PFSK-1 (cell line): ENCODE measurements around the gene LDLRAD3.

ENCODE experiments used
- FOXP2 ChIP-seq: optimal IDR thresholded peaks from 2 replicates; pipeline ENCODE3; 2011; ENCODE audit warnings: borderline replicate concordance, control low read depth, inconsistent platforms; ENCODE audit not compliant: insufficient read depth; ENCODE audit errors: extremely low read length, extremely low read depth
- REST ChIP-seq, 2 experiments: IDR thresholded peaks; 2 replicates each; pipeline versions ENCODE4 v1.6.1 to v1.8.0; 2011 to 2012; ENCODE audit warnings: low read depth in 2 of 2, low read length in 2 of 2, control low read depth in 1 of 2, inconsistent platforms in 1 of 2, mild to moderate bottlenecking in 1 of 2, moderate library complexity in 1 of 2; ENCODE audit not compliant: insufficient read depth in 1 of 2
- SIN3A ChIP-seq: IDR thresholded peaks from 2 replicates; pipeline ENCODE4 v1.6.1; 2012; ENCODE audit warnings: mild to moderate bottlenecking, low read length, moderate library complexity, borderline replicate concordance; ENCODE audit not compliant: insufficient read depth
- TAF1 ChIP-seq: IDR thresholded peaks from 2 replicates; pipeline ENCODE4 v1.6.1; 2012; ENCODE audit warnings: low read length, control low read depth, borderline replicate concordance; ENCODE audit not compliant: insufficient read depth

GRCh38 chr11:36273110-36273509, 329.2 kb downstream of the LDLRAD3 start:
- no peak for TF ChIP-seq FOXP2
- TF ChIP-seq SIN3A: no peak
- TF ChIP-seq REST (IDR thresholded peaks at IDR 0.05; ENCODE audit: insufficient read depth in 1 of 2, low read depth in 2 of 2, low read length in 2 of 2): no peak
- no peak for TF ChIP-seq TAF1
